ENCODE measurements around the gene IDNK.

IDNK gene

DNA sequence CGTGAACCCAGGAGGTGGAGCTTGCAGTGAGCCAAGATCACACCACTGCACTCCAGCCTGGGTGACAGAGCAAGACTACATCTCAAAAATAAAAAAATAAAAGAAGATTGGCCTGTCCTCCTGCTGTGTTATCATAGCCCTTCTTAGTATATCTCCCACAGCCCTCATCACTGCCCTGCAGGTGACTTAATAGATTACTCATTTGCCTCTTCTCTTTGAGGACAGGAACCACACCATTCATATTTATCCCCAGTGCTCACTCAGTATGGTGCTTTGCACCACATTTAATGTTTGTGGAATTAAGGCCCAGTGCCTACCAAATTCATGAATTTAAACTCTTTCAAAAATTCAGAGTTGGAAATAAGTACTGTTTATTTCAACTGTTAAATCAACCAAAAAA is 10.3 kb downstream of the IDNK start:
- no peak for DNase-seq (ENCODE audit: low read depth in 4 of 4, low spot score in 1 of 4)

DNA sequence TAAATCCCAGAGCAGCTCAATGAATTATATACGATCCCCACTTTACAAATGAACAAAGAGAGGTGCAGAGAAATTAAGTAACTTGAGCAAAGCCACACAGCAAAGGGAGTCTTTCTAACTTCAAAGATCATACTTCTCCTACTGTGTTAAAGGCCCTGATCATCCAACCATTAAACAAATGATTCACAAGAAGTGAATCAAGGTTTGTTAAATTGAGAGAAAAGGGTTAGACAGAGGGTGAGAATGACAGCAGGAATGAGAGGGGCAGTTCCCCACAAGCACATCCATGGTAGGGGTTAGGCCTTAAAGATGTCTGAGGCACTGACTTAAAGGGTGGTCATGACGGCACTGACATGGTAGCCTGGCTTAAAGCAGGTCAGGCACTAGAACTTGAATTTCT is 10.7 kb downstream of the IDNK start:
- no peak for DNase-seq (ENCODE audit: low read depth in 4 of 4, low spot score in 1 of 4)

DNA sequence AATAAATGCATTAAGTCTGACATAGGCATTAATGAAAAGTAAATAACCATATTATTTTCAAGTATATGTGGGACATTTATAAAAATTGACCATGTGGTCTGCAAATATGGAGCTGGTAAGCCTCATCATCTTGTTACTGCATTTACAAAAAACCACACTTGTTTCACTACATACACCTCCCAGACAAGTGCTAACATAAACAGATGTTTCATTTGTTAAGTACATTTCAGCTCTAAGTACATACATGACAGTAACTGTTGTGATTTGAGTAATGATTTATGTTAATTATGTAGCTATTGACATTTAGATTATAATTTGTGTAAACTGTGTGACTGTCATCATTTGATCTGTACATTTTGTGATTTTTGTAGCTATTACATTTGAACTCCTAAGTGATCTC is 13.9 kb downstream of the IDNK start:
- no peak for DNase-seq (ENCODE audit: low read depth in 4 of 4, low spot score in 1 of 4)

DNA sequence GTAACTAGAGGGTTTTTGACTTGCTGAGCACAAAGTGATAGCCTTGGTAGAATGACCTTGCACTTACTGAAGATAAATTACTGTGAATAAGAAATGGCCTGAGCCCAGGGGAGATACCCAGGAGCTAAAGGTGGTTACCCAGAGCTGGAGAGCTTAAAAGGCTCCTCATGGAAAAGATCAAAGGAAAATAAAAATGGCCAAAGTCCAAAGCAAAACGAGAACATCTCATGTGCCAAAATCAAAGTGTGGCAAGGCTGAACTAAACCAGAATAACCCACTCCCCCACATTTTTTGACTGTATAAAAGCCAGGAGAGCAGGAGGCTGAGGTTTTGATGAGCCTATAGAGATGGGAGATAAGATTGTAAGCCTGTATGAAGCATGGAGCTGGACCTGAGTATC is 14.4 kb downstream of the IDNK start:
- DNase-seq (ENCODE audit: low read depth in 4 of 4, low spot score in 1 of 4) = no peak

DNA sequence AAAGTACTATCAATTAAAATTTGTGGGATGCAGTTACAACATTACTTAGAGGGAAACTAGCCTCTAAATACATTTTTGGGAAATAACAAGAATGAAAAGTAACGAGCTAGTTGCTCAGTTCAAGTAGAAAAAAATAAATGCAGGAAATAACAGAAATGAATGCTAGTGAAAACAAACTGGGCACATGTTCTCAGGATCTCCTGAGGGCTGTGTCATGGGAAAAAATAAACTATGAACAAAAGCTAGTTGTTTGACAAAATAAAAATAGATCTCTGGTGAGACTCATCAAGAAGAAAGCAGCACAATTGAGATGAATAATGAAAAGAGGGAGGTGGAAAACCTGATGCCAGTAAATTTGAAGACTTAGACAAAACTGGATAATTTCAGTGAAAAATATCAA is 16.3 kb downstream of the IDNK start:
- DNase-seq (ENCODE audit: low read depth in 4 of 4, low spot score in 1 of 4) = no peak

DNA sequence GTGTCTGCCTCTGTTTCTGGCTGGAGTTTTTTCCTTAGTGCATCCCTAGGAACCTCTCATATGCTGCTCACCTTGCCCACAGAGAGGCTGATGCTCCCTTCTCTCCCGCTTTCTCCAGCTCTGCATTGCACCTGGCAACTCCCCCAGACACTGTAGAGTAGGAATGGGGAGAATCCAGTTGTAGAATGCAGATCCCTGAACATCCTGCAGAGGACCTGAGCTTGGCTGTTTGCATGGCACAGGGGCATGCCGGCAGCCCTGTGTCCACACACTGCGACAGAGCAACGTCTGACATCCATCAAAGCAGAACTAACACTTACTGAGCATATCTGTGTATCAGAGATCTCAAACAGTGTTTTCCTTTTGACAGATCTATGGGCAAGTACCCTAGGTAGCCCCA is 19.9 kb downstream of the IDNK start:
- DNase-seq (ENCODE audit: low read depth in 4 of 4, low spot score in 1 of 4) = no peak

DNA sequence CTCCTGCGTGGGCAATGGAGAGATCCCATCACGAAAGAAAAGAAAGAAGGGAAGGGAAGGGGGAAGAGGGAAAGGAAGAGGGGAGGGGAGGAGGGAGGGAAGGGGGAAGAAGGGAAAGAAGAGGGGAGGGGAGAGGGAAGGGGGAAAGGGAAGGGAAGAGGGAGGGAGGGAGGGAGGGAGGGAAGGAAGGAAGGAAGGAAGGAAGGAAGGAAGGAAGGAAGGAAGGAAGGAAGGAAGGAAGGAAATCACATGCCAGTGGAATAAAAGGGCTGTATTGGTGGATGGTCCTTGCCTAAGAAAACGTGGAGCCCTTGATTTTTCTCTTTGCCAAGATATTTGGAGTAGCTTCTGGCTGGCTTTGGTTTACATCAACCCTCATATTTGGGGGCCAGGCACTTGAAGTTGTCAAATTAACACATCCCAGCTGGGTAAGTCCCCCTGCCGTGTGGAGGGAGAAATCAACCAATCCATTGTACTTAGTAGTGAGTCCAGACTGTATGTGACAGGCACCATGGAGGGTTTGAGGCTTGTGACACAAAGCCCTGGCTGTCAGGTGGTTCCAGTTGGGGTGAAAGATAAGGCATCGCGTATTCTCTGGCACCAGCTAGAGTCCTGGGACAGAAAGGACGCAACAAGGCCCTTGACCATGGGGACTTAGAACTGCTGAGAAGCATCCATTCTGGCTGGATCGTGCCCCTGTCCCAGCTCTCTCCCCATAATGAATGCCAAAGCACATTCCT is 23.7 kb downstream of the IDNK start:
- no peak for DNase-seq (ENCODE audit: low read depth in 4 of 4, low spot score in 1 of 4)

DNA sequence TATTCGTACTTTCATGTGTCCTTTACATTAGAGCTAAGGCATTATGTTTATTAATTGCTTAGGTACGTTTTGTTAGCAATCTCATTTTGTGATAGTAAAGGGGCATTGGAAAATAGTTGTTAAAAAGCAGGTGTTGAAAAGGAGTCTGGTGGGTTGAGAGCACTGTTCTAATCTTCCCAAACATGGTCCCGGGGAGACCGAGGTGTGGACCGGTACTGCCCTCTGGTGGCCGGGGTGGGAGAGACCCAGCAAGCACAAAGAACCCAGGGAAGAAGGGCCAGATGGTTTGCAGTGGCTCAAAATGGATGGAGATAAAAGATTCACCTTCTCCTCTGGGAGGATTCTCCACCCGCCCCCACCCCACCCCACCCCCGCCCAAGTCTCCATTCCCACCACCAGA is 26.1 kb downstream of the IDNK start:
- DNase-seq (ENCODE audit: low read depth in 4 of 4, low spot score in 1 of 4) = peak; percentile 45 to 57 (median 50)

DNA sequence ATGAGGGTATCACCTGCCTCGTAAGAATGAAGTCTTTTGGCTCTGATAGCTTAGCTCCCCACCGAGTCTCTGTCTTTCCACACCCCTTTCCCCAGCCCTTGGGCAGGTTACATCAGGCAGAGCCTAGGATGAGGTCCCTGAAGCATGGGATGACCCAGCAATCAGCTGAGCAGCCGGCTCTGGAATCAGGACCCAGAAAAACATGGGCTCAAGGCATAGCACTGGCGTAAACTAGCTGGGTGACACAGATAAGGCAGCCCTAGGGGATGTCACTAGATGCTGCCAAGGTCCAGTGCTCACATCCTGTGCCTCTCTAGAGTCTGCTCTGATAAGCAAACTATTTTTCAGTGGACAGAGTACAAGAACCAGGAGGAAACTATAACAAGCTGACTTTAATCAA is 26.6 kb downstream of the IDNK start:
- DNase-seq (ENCODE audit: low read depth in 4 of 4, low spot score in 1 of 4) = no peak

DNA sequence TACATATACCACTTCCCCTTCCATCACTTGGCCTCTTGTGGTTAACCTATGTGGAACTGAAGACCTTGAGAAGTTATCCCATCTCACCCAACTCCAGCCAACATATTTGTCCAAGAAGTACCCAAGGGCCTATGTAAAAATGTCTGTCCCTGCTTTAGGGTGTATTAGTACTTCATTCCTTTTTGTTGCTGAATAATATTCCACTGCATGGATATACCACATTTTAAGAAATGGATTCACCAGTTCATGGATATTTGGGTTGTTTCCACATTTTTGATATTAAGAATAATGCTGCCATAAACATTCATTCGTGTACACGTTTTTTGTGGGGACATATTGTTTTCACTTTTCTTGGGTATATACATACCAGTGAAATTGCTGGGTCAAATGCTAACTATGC is 28.6 kb downstream of the IDNK start:
- no peak for DNase-seq (ENCODE audit: low read depth in 4 of 4, low spot score in 1 of 4)

DNA sequence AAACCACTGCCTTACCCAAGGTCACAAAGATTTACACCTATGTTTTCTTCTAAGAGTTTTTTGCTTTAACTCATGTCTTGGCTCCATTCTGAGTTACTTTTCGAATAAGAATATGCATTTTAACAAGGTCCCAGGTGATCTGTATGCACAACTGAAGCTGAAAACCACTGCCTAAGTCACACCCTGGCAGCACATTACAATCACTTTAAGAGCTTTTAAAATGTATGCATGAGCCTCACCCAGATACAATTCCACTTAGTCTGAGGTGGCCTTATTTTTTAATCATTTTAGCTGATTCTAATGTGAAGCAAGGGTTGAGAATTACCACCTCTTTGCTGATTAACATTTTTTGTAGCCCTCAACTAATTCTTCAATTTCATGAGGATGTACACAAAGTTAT is 29.5 kb downstream of the IDNK start:
- no peak for DNase-seq (ENCODE audit: low read depth in 4 of 4, low spot score in 1 of 4)

DNA sequence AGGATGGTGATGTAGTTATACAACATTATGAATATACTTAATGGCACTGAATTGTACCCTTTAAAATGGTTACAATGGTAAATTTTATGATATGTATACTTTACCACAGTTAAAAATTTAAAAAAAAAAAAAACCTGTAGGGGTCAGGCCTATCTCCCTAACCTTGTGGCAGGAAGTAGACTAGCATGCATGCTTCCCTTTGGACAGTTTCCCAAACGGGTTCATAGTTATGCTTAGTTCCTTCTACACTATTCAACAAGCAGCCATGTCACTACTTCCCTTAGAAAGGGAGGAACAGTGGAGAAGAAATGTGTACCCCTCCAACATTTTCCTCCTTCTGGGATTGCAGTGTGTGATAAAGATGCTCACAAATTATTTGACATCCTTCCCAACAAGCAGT is 32.5 kb downstream of the IDNK start:
- DNase-seq (ENCODE audit: low read depth in 4 of 4, low spot score in 1 of 4) = no peak

DNA sequence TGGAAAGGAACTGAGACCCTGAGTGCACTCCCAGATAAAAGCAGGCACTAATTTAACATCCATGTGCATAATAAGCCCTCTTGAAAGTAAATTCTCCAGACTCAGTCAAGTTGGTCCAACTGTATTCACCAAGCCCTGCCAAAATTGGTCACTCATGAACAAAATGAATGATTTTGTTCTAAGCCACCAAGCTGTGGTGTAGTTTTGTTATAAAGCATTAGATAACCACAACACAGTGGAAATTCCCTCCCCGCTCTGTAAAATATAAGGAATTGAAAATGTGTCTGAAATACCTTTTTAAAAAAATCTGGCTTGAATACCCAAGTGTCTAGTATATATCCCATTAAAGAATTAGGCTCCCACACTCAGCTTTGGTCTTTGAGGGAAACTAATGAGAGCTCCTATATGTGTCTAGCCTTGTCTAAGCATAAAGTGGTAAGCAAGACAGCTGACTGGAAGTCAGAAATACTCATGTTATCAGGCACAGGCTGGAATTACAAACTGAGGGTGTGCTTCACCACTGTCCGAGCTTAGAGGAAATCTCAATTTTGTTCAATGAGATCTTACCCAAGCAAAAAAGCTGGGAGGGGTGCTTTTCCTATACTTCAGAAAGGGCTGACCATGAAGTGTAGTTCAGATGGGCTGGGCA is 33.2 kb downstream of the IDNK start:
- no peak for DNase-seq (ENCODE audit: low read depth in 4 of 4, low spot score in 1 of 4)

DNA sequence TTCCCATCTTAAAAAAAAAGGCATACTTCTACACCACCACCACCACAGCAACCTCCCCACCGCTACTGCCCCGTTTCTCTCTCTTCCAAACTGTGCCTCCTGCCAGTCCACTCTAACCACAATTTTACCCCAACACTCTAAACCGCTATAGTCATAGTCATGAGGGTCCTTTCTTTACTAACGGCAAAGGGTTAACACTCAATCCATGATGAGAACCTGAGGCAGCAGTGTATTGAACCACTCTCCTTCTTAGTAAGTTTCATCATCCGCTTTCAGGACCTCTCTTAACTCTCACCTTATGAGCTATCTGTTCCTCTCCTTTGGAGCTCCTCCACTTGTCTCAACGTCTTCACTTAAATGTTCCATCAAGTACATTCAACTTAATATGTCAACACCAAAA is 34.0 kb downstream of the IDNK start:
- DNase-seq (ENCODE audit: low read depth in 4 of 4, low spot score in 1 of 4) = no peak

DNA sequence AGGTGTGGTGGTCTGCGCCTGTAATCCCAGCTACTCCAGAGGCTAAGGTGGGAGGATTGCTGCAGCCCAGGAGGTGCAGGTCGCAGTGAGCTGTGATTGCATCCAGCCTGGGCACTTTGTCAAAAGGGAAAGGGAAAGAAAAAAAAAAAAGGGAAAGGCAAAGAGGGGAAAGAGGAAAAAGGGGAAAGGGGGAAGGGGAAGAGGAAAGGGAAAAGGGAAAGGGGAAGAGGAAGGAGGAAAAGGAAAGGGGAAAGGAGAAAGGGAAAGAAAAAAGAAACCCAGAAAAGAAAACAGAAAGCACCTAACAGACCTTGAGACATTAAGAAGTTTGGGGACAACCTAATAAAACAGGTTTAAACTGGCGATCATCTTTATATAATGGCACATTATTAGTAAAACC is 40.0 kb downstream of the IDNK start:
- no peak for DNase-seq (ENCODE audit: low read depth in 4 of 4, low spot score in 1 of 4)

DNA sequence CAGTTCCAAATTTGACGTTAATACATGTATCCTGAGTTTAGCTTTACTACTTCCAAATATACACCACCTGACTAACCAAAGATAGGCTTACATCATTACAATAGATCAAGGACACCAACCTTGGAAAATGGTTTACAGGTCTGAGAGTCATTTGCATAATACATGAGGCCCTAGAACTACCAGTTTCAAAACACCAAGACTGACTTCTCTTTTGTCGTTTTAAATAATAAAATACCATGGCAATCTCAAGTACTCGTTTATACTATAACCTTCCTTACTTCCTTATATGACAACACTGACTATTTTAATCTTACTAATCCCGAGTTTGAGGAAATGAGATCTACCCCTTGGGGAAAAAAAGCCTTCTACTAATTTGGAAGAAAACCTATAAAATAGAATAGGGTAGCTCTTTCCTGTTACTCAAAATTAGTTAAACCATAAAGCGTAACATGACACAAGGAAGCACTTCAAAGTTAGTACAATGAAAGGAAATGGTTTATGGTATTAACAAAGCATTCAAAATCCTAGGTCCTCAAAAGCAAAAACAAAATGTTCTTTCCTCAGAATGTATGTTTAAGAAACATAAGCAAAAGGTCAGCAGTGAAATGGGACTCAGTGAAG is 42.7 kb downstream of the IDNK start:
- no peak for DNase-seq (ENCODE audit: low read depth in 4 of 4, low spot score in 1 of 4)

DNA sequence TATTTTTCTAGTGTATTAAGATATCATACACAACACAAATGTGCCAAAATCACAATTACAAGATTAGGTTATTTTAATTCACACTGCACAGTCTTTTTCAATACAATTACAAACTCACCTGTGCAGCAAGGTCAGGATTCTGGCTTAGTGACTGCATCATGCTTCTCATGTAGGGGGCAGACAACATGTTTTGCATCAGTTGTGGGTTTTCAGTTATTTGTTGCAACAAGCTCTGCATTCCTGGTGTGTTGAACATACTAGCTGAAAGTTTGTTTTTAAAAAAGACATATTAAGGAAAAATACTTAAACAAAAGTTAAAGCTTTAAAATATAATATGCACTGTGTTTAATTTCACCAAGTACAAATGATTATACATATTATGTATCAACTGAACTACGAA is 46.1 kb downstream of the IDNK start:
- no peak for DNase-seq (ENCODE audit: low read depth in 4 of 4, low spot score in 1 of 4)

DNA sequence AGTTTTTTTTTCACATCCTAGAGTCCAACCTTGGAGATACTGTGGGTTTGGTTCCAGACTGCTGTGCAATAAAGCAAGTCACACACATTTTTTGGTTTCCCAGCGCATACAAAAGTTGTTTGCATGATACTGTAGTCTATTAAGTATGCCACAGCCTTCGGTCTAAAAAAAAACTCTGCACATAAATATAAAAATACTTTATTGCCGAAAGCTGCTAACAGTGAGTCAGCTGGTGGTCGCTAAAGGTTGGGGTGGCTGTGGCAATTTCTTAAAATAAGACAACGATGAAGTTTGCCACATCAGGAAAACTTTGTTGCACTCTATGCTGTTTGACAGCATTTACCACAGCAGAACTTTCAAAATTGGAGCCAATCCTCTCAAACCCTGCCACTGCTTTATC is 47.4 kb downstream of the IDNK start:
- no peak for DNase-seq (ENCODE audit: low read depth in 4 of 4, low spot score in 1 of 4)

DNA sequence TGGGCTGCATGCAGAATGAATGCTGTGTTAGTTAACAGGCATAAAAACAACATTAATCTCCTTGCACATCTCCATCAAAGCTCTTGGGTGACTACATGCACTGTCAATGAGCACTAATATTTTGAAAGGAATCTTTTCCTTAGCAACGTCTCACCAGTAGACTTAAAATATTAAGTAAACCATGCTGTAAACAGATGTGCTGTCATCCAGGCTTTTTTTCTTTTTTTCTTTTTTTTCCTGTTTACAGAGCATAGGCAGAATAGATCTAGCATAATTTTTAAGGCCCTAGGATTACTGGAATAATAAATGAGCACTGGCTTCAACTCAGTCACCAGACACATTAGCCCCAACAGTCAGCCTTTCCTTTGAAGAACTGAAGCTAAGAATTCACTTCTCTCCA is 48.5 kb downstream of the IDNK start:
- no peak for DNase-seq (ENCODE audit: low read depth in 4 of 4, low spot score in 1 of 4)

DNA sequence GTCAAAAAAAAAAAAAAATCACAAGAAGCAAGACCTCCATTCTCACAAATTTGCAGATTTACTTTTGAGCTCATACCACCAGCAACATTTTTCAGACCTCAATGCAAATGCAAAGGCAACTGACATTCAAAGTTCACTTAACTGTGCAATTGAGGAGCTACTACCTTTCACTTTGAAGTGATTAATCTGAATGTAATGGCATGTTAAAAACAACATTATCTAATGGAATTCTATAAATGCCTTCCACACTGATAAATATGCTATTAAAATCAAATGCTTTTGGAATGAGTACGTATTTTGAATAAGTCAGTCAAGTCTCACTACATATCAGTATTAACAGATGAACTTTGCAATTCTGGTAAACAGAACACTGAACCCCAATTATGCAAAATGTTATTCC is 52.5 kb downstream of the IDNK start:
- no peak for DNase-seq (ENCODE audit: low read depth in 4 of 4, low spot score in 1 of 4)

DNA sequence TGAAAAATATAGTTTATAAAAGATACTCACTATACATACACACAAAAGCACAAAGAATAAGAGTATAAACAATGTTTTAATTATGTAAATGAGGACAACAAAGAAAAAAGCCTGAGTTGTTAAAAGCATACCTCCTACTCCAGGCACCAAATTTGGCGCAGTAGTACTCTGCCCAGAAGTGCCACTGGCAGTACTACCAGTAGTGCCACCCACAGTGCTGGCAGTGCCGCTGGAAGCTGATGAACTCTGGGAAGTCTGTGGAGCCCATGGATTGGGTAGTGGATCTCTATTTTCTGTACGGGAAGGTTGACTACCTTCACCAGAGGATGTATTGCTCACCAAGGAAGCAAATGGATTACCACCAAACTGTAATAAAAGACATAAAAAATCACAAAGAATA is 54.7 kb downstream of the IDNK start:
- DNase-seq (ENCODE audit: low read depth in 4 of 4, low spot score in 1 of 4) = no peak

DNA sequence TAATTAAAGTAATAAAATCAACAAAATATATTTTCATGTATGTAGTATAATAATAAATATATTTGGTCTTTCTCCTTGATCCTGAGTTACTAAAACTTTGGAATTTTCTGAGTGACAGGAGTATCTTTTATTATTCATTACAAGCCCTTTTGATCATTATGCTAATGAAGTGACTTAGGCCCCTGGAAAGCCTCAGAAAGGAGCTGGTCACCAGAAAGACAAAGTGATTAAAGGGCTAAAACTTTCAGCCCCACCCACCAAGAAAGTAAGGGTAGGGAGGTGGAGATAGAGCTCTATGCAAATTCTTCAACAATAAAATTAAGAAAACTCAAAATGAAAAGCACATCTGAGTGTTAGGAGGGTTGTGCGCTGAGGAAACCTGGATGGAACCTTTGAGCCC is 57.3 kb downstream of the IDNK start:
- DNase-seq (ENCODE audit: low read depth in 4 of 4, low spot score in 1 of 4) = no peak

DNA sequence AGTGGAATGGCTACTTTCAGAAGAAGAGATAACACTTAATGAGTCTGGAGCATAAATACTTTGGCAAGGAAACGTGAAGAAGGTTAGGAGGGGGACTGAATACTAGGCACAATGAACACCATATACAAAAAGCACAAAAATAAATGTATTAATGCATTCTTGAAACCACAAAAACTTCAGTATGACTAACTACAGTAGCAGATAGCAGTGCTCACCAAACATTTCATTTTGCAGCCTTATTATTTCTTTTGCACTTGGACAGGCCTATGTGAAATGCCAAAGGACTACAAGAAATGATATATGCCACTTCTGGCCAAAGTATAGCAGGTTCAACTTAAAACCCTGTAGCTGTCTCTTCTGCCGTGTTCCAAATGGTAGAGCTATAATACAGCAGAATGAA is 58.5 kb downstream of the IDNK start:
- DNase-seq (ENCODE audit: low read depth in 4 of 4, low spot score in 1 of 4) = no peak

Measured in stimulated activated CD4-positive, alpha-beta T cell treated with anti-CD3 and anti-CD28 coated beads, Interleukin-1b, Interleukin-23, amount 100 ng/mL, for 24 hours (primary cell).